A549 (cell line): ENCODE data around the gene PTBP2. TPM values are rescaled to one million over a fixed set of nuclear protein-coding genes. Genes with fewer than 3 reads are reported as not detected.

Source experiments
- ATAC-seq, 2 experiments: fragments of 200-7000 bp in 1 of 2; fragments of >200 bp in 1 of 2; cut with Nextera tagmentation in 1 of 2; cut with Tn5 transposase in 1 of 2; 3 replicates each; pipeline versions ENCODE4 v1.8.0 to v1.9.1; 2018 to 2020; ENCODE audit warnings: mild to moderate bottlenecking in 1 of 2, moderate library complexity in 1 of 2
- CTCF ChIA-PET: fragments of 300-600 bp; sonication (Branson Sonifier 250); formaldehyde crosslinking; extraction: SDS; loops from one replicate; lab custom pipeline; 2021; ENCODE audit warnings: antibody characterized with exemption, inconsistent platforms; lab: Yijun Ruan, JAX
- POLR2A ChIA-PET: fragments of 350-600 bp; formaldehyde crosslinking; extraction: SDS; loops from one replicate; lab custom pipeline; 2021; ENCODE audit warnings: antibody characterized with exemption, inconsistent platforms; lab: Yijun Ruan, JAX
- DNase-seq, 2 experiments: peaks; one replicate each; pipeline versions ENCODE4 v3.0.0 to v3.0.0-alpha.2; 2011 to 2016; ENCODE audit warnings: low read depth in 1 of 2, low spot score in 1 of 2
- FAIRE-seq: peaks from 2 replicates; lab custom pipeline; 2011; peaks lifted over from hg19 to GRCh38; lab: Jason Lieb, UNC
- H3K27ac ChIP-seq, 2 experiments: fragments of >200 bp; sonication (Bioruptor Twin); formaldehyde crosslinking; 3 replicates each; pipeline ENCODE4 v1.5.1; 2016 to 2017
- H3K4me1 ChIP-seq: fragments of >200 bp; sonication (Bioruptor Twin); formaldehyde crosslinking; 3 replicates; pipeline ENCODE4 v1.6.1; 2016
- H3K4me2 ChIP-seq: fragments of >200 bp; sonication (Bioruptor Twin); formaldehyde crosslinking; 3 replicates; pipeline ENCODE4 v1.6.1; 2016
- H3K4me3 ChIP-seq: fragments of >200 bp; sonication (Bioruptor Twin); formaldehyde crosslinking; 3 replicates; pipeline ENCODE4 v1.5.1; 2016
- H3K9me3 ChIP-seq: fragments of >200 bp; sonication (Bioruptor Twin); formaldehyde crosslinking; 3 replicates; pipeline ENCODE4 v1.6.1; 2016
- CBX2 ChIP-seq: fragments of 200-600 bp; sonication (generic); IDR thresholded peaks from 2 replicates; pipeline ENCODE4 v1.6.1; 2016; ENCODE audit warnings: low read depth, mild to moderate bottlenecking, borderline replicate concordance
- CBX8 ChIP-seq: fragments of 200-600 bp; sonication (generic); IDR thresholded peaks from 2 replicates; pipeline ENCODE4 v1.6.1; 2016
- CEBPB ChIP-seq, 2 experiments: fragments of >200 bp in 1 of 2; sonication (Bioruptor Twin) in 1 of 2; formaldehyde crosslinking in 1 of 2; IDR thresholded peaks; 2 replicates each; pipeline ENCODE4 v1.6.1; 2012 to 2016
- CHD2 ChIP-seq: fragments of 150-350 bp; IDR thresholded peaks from 2 replicates; pipeline ENCODE4 v1.6.1; 2014; ENCODE audit warnings: low read length; ENCODE audit not compliant: partially characterized antibody
- CTCF ChIP-seq: fragments of >200 bp; sonication (Bioruptor Twin); formaldehyde crosslinking; IDR thresholded peaks from 3 replicates; pipeline ENCODE4 v1.5.1; 2016
- EHMT2 ChIP-seq: fragments of 200-600 bp; sonication (generic); IDR thresholded peaks from 2 replicates; pipeline ENCODE4 v1.6.1; 2016; ENCODE audit warnings: antibody characterized with exemption, low read depth, mild to moderate bottlenecking, moderate library complexity
- ELK1 ChIP-seq: fragments of 150-350 bp; IDR thresholded peaks from 2 replicates; pipeline ENCODE4 v1.6.1; 2014; ENCODE audit warnings: low read depth, mild to moderate bottlenecking, low read length
- EP300 ChIP-seq, 2 experiments: fragments of >200 bp; sonication (Bioruptor Twin); formaldehyde crosslinking; IDR thresholded peaks; 2 replicates in 1 of 2; 3 replicates in 1 of 2; pipeline ENCODE4 v1.6.1; 2016 to 2017
- FOSL2 ChIP-seq, 2 experiments: fragments of 450-650 bp in 1 of 2; fragments of >200 bp in 1 of 2; sonication (Bioruptor Twin) in 1 of 2; formaldehyde crosslinking; IDR thresholded peaks; 2 replicates each; pipeline versions ENCODE4 v1.5.0 to v1.6.1; 2016 to 2020; ENCODE audit warnings: mild to moderate bottlenecking in 1 of 2, moderate library complexity in 1 of 2
- FOXS1 ChIP-seq: fragments of 250-450 bp; sonication (Bioruptor Pico); IDR thresholded peaks from 2 replicates; pipeline ENCODE4 v1.5.0; 2020; ENCODE audit warnings: mild to moderate bottlenecking, moderate library complexity
- HES2 ChIP-seq: fragments of >200 bp; sonication (Bioruptor Twin); formaldehyde crosslinking; IDR thresholded peaks from 2 replicates; pipeline ENCODE4 v1.6.1; 2016
- HEYL ChIP-seq: fragments of 250-450 bp; sonication (Bioruptor Pico); IDR thresholded peaks from 2 replicates; pipeline ENCODE4 v1.8.0; 2021; ENCODE audit warnings: mild to moderate bottlenecking, moderate library complexity
- HMGXB4 ChIP-seq: fragments of 250-450 bp; sonication (Bioruptor Pico); IDR thresholded peaks from 2 replicates; pipeline ENCODE4 v1.5.0; 2021; ENCODE audit warnings: mild to moderate bottlenecking, moderate library complexity, borderline replicate concordance
- HOXA7 ChIP-seq: fragments of 250-450 bp; sonication (Bioruptor Pico); IDR thresholded peaks from 2 replicates; pipeline ENCODE4 v1.5.0; 2020; ENCODE audit warnings: mild to moderate bottlenecking, moderate library complexity
- HOXB13 ChIP-seq: fragments of 250-450 bp; sonication (Bioruptor Pico); IDR thresholded peaks from 2 replicates; pipeline ENCODE4 v1.5.0; 2020; ENCODE audit warnings: low read depth, mild to moderate bottlenecking, moderate library complexity
- JUNB ChIP-seq: fragments of >200 bp; sonication (Bioruptor Twin); formaldehyde crosslinking; IDR thresholded peaks from 2 replicates; pipeline ENCODE4 v1.6.1; 2016
- MAFK ChIP-seq: fragments of 450-650 bp; IDR thresholded peaks from 2 replicates; pipeline ENCODE4 v1.6.1; 2014; ENCODE audit not compliant: partially characterized antibody
- MAX ChIP-seq: IDR thresholded peaks from 2 replicates; pipeline ENCODE4 v1.6.1; 2012
- MAZ ChIP-seq: fragments of 150-350 bp; IDR thresholded peaks from 2 replicates; pipeline ENCODE4 v1.6.1; 2014; ENCODE audit warnings: antibody characterized with exemption, low read depth, low read length, borderline replicate concordance
- MYC ChIP-seq: IDR thresholded peaks from 2 replicates; pipeline ENCODE4 v1.6.1; 2012; ENCODE audit warnings: mild to moderate bottlenecking, inconsistent platforms, low read length, improper control_type of control experiment, borderline replicate concordance
- NFE2L2 ChIP-seq: fragments of 150-350 bp; conservative IDR thresholded peaks from 2 replicates; pipeline ENCODE4 v1.6.1; 2014; ENCODE audit warnings: low read length
- PHF8 ChIP-seq: fragments of 200-600 bp; sonication (generic); IDR thresholded peaks from 2 replicates; pipeline ENCODE4 v1.6.1; 2016; ENCODE audit warnings: low read depth, mild to moderate bottlenecking, antibody characterized with exemption, moderate library complexity, borderline replicate concordance
- POLR2AphosphoS2 ChIP-seq: conservative IDR thresholded peaks from 2 replicates; pipeline ENCODE4 v1.6.1; 2012; ENCODE audit warnings: low read length, improper control_type of control experiment, inconsistent platforms
- RCOR1 ChIP-seq: fragments of 150-350 bp; IDR thresholded peaks from 2 replicates; pipeline ENCODE4 v1.6.1; 2014; ENCODE audit warnings: antibody characterized with exemption, low read length, low read depth
- RFX5 ChIP-seq: fragments of 450-650 bp; IDR thresholded peaks from 2 replicates; pipeline ENCODE4 v1.7.1; 2014; ENCODE audit warnings: antibody characterized with exemption, mild to moderate bottlenecking, moderate library complexity
- RNF2 ChIP-seq: fragments of 200-600 bp; sonication (generic); IDR thresholded peaks from 2 replicates; pipeline ENCODE4 v1.6.1; 2016; ENCODE audit warnings: low read depth, mild to moderate bottlenecking, antibody characterized with exemption, moderate library complexity, borderline replicate concordance
- TP53 ChIP-seq: fragments of 250-450 bp; sonication (Bioruptor Pico); IDR thresholded peaks from 2 replicates; pipeline ENCODE4 v1.5.0; 2021; ENCODE audit warnings: mild to moderate bottlenecking, moderate library complexity
- WGBS: methylation state at CpG from one replicate; pipeline ENCODE4 v1.1.6; 2017; ENCODE audit errors: missing lambda C conversion rate; 5-methylcytosine and 5-hydroxymethylcytosine counted together
- polyA plus RNA-seq, 4 experiments: library from polyadenylated mRNA; depleted of rRNA in 3 of 4; stranded (reverse); fragments of >200 nt; fragmentation: RNase III in 1 of 4; extraction: RNeasy Plus Mini Kit Qiagen cat#74134 plus additional on column Dnase treatment in 1 of 4; gene quantifications; 2 replicates in 3 of 4; 3 replicates in 1 of 4; pipeline ENCODE4 v1.2.3, GENCODE V29; 2011 to 2017

Gene PTBP2
- polyA plus RNA-seq, 2 of the 4 experiments (the other 2 are of a cell fraction): 6.1 to 20.2 TPM

- no peak for DNase-seq
- ATAC-seq: no peak
- H3K4me1 ChIP-seq: no peaks in the 10 kb centered on the region
- no peak overlapping the region for H3K4me3 ChIP-seq
- no peak for FAIRE-seq
- H3K4me2 ChIP-seq: no peak overlapping the region
- TF ChIP-seq CTCF (no peak), HES2 (no peak)
- TF ChIP-seq, all 56 proteins: peak for 0
- ChIA-PET CTCF (interaction anchor here (0.6 to 0.7 kb wide), 2 partner anchors 63 to 271 kb away, joined by 3 to 4 read pairs; no protein-coding TSS in a partner anchor), POLR2A (no interaction called here)
- Histone ChIP-seq H3K27ac (no peak overlapping the region), H3K9me3 (no peaks in the 10 kb centered on the region)
- 51% methylated on average over 4 of the region's 4 CpGs for WGBS
Observed at GRCh38 chr1:96710708-96711477, 10.7 kb upstream of the PTBP2 start.

- Histone ChIP-seq H3K27ac (no peak overlapping the region), H3K4me1 (no peaks in the 10 kb centered on the region), H3K4me2 (no peak overlapping the region), H3K4me3 (no peak overlapping the region), H3K9me3 (no peaks in the 10 kb centered on the region)
- DNase-seq (no peak), FAIRE-seq (no peak), ATAC-seq (no peak)
- POLR2A ChIA-PET: no interaction called here
- CTCF ChIA-PET: no interaction called here
- no peak for TF ChIP-seq CBX8
- TF ChIP-seq FOSL2 (IDR thresholded peaks at IDR 0.05): no peak
- TF ChIP-seq FOSL2 (CRISPR knock-in tag; IDR thresholded peaks at IDR 0.05): no peak
- no peak for TF ChIP-seq EP300 (IDR thresholded peaks at IDR 0.05)
- TF ChIP-seq NFE2L2: no peak
- TF ChIP-seq MAFK: no peak
- no peak for TF ChIP-seq MAX
- TF ChIP-seq CHD2: no peak
- no peak for TF ChIP-seq FOXS1 (CRISPR knock-in tag)
- TF ChIP-seq HMGXB4 (CRISPR knock-in tag): no peak
- TF ChIP-seq MAZ: no peak
- no peak for TF ChIP-seq EHMT2
- no peak for TF ChIP-seq CEBPB (IDR thresholded peaks at IDR 0.05)
- TF ChIP-seq RCOR1: no peak
- TF ChIP-seq JUNB: no peak
- no peak for TF ChIP-seq ELK1
- 36% methylated on average over 3 of the region's 3 CpGs for WGBS
Observed at GRCh38 chr1:96713649-96714048, 7.9 kb upstream of the PTBP2 start.

GRCh38 chr1:96714881-96715280, 6.7 kb upstream of the PTBP2 start:
- Histone ChIP-seq H3K9me3 (no peaks in the 10 kb centered on the region), H3K27ac (no peak overlapping the region), H3K4me2 (no peak overlapping the region), H3K4me3 (no peak overlapping the region), H3K4me1 (no peaks in the 10 kb centered on the region)
- no peak for FAIRE-seq
- no peak for ATAC-seq
- CTCF ChIA-PET: no interaction called here
- POLR2A ChIA-PET: no interaction called here
- DNase-seq: no peak
- 48% methylated on average over 2 of the region's 2 CpGs for WGBS
- no peak for TF ChIP-seq HOXB13 (CRISPR knock-in tag)
- no peak for TF ChIP-seq MAFK
- no peak for TF ChIP-seq POLR2AphosphoS2
- no peak for TF ChIP-seq PHF8
- TF ChIP-seq RNF2: no peak
- no peak for TF ChIP-seq MYC
- TF ChIP-seq TP53 (CRISPR knock-in tag): no peak
- TF ChIP-seq RFX5: no peak
- TF ChIP-seq HOXA7 (CRISPR knock-in tag): no peak
- TF ChIP-seq CBX2: no peak
- TF ChIP-seq CEBPB (IDR thresholded peaks at IDR 0.05): no peak
- TF ChIP-seq HEYL (CRISPR knock-in tag): no peak
- TF ChIP-seq HMGXB4 (CRISPR knock-in tag): no peak
